Measurements from ENCODE around the gene TBC1D24.

Gene TBC1D24

GRCh38 chr16:2459647-2460390 is 15.1 kb upstream of the TBC1D24 start, which contains the start of gene TEDC2:
Gene TEDC2, plus strand, starts transcription at chr16:2460109. Its CDS starts 36 bp downstream, at chr16:2460145.
- peak; percentile 96 for ATAC-seq
- TF ChIP-seq BACH2 (CRISPR knock-in tag; IDR thresholded peaks at IDR 0.05; ENCODE audit: borderline replicate concordance) (no peak), GLIS3 (CRISPR knock-in tag; IDR thresholded peaks at IDR 0.05) (no peak), PATZ1 (CRISPR knock-in tag; IDR thresholded peaks at IDR 0.05; ENCODE audit: borderline replicate concordance) (no peak)

GRCh38 chr16:2460391-2460713 is 14.6 kb upstream of the TBC1D24 start:
- TF ChIP-seq PPARA (CRISPR knock-in tag; IDR thresholded peaks at IDR 0.05; ENCODE audit: borderline replicate concordance) (no peak), ZNF70 (CRISPR knock-in tag; IDR thresholded peaks at IDR 0.05) (no peak), BACH2 (CRISPR knock-in tag; IDR thresholded peaks at IDR 0.05; ENCODE audit: borderline replicate concordance) (no peak), RARB (CRISPR knock-in tag; IDR thresholded peaks at IDR 0.05) (no peak), ZNF8 (CRISPR knock-in tag; IDR thresholded peaks at IDR 0.05) (no peak), ARNTL (CRISPR knock-in tag; IDR thresholded peaks at IDR 0.05; ENCODE audit: borderline replicate concordance, low read depth) (no peak), TSHZ2 (CRISPR knock-in tag; IDR thresholded peaks at IDR 0.05) (no peak), OSR1 (CRISPR knock-in tag; IDR thresholded peaks at IDR 0.05) (no peak), CREB5 (CRISPR knock-in tag; IDR thresholded peaks at IDR 0.05; ENCODE audit: low read depth) (no peak), CSDC2 (CRISPR knock-in tag; IDR thresholded peaks at IDR 0.05) (no peak), ZFP30 (CRISPR knock-in tag; IDR thresholded peaks at IDR 0.05) (no peak), ZC3H10 (CRISPR knock-in tag; IDR thresholded peaks at IDR 0.05) (no peak), PATZ1 (CRISPR knock-in tag; IDR thresholded peaks at IDR 0.05; ENCODE audit: borderline replicate concordance) (no peak), SNAI2 (CRISPR knock-in tag; IDR thresholded peaks at IDR 0.05) (no peak), ZFP3 (CRISPR knock-in tag; IDR thresholded peaks at IDR 0.05) (no peak)
- no peak for ATAC-seq

- no peak for ATAC-seq
- TF ChIP-seq ZNF70 (CRISPR knock-in tag; IDR thresholded peaks at IDR 0.05) (no peak), ZC3H10 (CRISPR knock-in tag; IDR thresholded peaks at IDR 0.05) (no peak), TCF4 (CRISPR knock-in tag; IDR thresholded peaks at IDR 0.05; ENCODE audit: borderline replicate concordance) (no peak), ZNF565 (CRISPR knock-in tag; conservative IDR thresholded peaks at IDR 0.05; ENCODE audit: low read depth) (no peak), CREB5 (CRISPR knock-in tag; IDR thresholded peaks at IDR 0.05; ENCODE audit: low read depth) (no peak), PPARA (CRISPR knock-in tag; IDR thresholded peaks at IDR 0.05; ENCODE audit: borderline replicate concordance) (no peak), SNAI2 (CRISPR knock-in tag; IDR thresholded peaks at IDR 0.05) (no peak), ZNF8 (CRISPR knock-in tag; IDR thresholded peaks at IDR 0.05) (no peak), POU6F1 (CRISPR knock-in tag; IDR thresholded peaks at IDR 0.05; ENCODE audit: borderline replicate concordance, low read depth) (no peak), TSHZ2 (CRISPR knock-in tag; IDR thresholded peaks at IDR 0.05) (no peak), RARB (CRISPR knock-in tag; IDR thresholded peaks at IDR 0.05) (no peak)
Observed at GRCh38 chr16:2460916-2461315, 14.0 kb upstream of the TBC1D24 start.

All from SK-N-SH treated with all-trans-retinoic acid at 6 μM for 48 hours (cell line).